Gastrocnemius medialis (tissue), 4 donors: ENCODE measurements around the gene USF3.

Experiments used
- POLR2A ChIP-seq, 2 donors: fragments of 450-650 bp; IDR thresholded peaks; one replicate each; pipeline ENCODE4 v1.6.1; 2017; ENCODE audit warnings: antibody characterized with exemption in 2 of 2, mild to moderate bottlenecking in 2 of 2, moderate library complexity in 2 of 2
- TF ChIP-seq, protein P1 (sequence below), 5 experiments: fragments of 450-650 bp in 3 of 5; fragments of 200-600 bp in 2 of 5; sonication (generic) in 2 of 5; IDR thresholded peaks in 4 of 5; conservative IDR thresholded peaks in 1 of 5; 1 replicate in 4 of 5; 2 replicates in 1 of 5; pipeline ENCODE4 v1.5.1; 2016 to 2019; ENCODE audit warnings: antibody characterized with exemption in 5 of 5, mild to moderate bottlenecking in 3 of 5, moderate library complexity in 3 of 5

DNA sequence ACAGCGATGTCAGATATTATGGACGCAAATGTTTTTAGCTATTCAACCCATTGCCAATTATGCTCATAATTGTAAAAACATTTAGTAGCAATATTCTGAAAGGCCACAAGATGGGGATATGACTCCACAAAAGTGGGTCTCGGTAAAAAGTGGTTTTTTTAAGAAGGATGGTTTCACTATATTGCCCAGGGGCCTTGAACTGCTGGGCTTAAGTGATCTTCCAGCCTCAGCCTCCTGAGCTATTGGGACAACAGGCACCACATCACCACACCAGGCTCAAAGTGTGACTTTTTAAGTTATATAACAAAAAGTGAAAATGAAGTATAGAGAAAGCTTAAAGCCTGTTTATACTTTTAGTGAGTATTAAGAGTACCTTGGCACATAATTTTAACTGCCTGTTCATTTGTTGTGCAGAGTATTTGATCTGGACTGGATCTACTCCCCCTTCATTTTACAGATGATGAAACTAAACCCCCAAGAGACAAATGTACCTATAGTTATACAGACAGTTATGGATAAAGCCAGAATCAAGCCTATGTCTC is 40.2 kb upstream of the USF3 start:
- TF ChIP-seq, protein P1, sequence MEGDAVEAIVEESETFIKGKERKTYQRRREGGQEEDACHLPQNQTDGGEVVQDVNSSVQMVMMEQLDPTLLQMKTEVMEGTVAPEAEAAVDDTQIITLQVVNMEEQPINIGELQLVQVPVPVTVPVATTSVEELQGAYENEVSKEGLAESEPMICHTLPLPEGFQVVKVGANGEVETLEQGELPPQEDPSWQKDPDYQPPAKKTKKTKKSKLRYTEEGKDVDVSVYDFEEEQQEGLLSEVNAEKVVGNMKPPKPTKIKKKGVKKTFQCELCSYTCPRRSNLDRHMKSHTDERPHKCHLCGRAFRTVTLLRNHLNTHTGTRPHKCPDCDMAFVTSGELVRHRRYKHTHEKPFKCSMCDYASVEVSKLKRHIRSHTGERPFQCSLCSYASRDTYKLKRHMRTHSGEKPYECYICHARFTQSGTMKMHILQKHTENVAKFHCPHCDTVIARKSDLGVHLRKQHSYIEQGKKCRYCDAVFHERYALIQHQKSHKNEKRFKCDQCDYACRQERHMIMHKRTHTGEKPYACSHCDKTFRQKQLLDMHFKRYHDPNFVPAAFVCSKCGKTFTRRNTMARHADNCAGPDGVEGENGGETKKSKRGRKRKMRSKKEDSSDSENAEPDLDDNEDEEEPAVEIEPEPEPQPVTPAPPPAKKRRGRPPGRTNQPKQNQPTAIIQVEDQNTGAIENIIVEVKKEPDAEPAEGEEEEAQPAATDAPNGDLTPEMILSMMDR (IDR thresholded peaks at IDR 0.05 in 4 of 5, conservative IDR thresholded peaks at IDR 0.05 in 1 of 5): peak; percentile 52 to 69 (median 66)
- TF ChIP-seq POLR2A (IDR thresholded peaks at IDR 0.05): no peak
